Activated gamma-delta T cell (primary cell): Measurements from ENCODE around the gene BCAS2.
"Not testable (repeated sequence)": the region's sequence is repeated elsewhere in the genome, so short reads cannot be mapped to it uniquely, and the experiment has no call there.

ENCODE experiments used
- DNase-seq: peaks from one replicate; lab custom pipeline; 2025; lab: John Stamatoyannopoulos, UW
- total RNA-seq, 2 donors: gene quantifications; one replicate each; lab custom pipeline; 2026; lab: John Stamatoyannopoulos, UW

Gene BCAS2
- total RNA-seq: 43.4 to 52.3 reads per million in 2 donors

- peak; percentile 16 for DNase-seq
Measured at GRCh38 chr1:114581335-114582287, at the start of gene BCAS2. Gene BCAS2 (minus strand): TSS chr1:114581615. CDS start chr1:114581591, 24 bp downstream.

- no peak for DNase-seq
Measured at GRCh38 chr1:114627107-114627506, 45.7 kb upstream of the BCAS2 start.

GRCh38 chr1:114623364-114623763, 41.9 kb upstream of the BCAS2 start:
- no peak for DNase-seq

GRCh38 chr1:114620419-114620818, 39.0 kb upstream of the BCAS2 start:
- no peak for DNase-seq

GRCh38 chr1:114618606-114619005, 37.2 kb upstream of the BCAS2 start:
- DNase-seq: no peak

- DNase-seq: no peak
Measured at GRCh38 chr1:114610546-114611245, 29.3 kb upstream of the BCAS2 start.

- no peak for DNase-seq
Measured at GRCh38 chr1:114609826-114610225, 28.4 kb upstream of the BCAS2 start.

- no peak for DNase-seq
Measured at GRCh38 chr1:114609026-114609425, 27.6 kb upstream of the BCAS2 start.

GRCh38 chr1:114607223-114607622, 25.8 kb upstream of the BCAS2 start:
- DNase-seq: no peak

GRCh38 chr1:114597949-114598348, 16.5 kb upstream of the BCAS2 start:
- DNase-seq: no peak

- DNase-seq: no peak
Measured at GRCh38 chr1:114595602-114596001, 14.2 kb upstream of the BCAS2 start.

GRCh38 chr1:114594046-114594445, 12.6 kb upstream of the BCAS2 start:
- no peak for DNase-seq

GRCh38 chr1:114589122-114589521, 7.7 kb upstream of the BCAS2 start:
- DNase-seq: no peak

- no peak for DNase-seq
Measured at GRCh38 chr1:114588196-114588689, 6.8 kb upstream of the BCAS2 start.

- no peak for DNase-seq
Measured at GRCh38 chr1:114587203-114587991, 6.0 kb upstream of the BCAS2 start.

GRCh38 chr1:114586513-114587047, 5.2 kb upstream of the BCAS2 start:
- no peak for DNase-seq

GRCh38 chr1:114585231-114585630, 3.8 kb upstream of the BCAS2 start:
- no peak for DNase-seq

GRCh38 chr1:114574365-114574764, 7.0 kb downstream of the BCAS2 start:
- no peak for DNase-seq

GRCh38 chr1:114564141-114564540, 17.3 kb downstream of the BCAS2 start:
- DNase-seq: no peak

GRCh38 chr1:114562978-114563510, 18.4 kb downstream of the BCAS2 start:
- not testable (repeated sequence) for DNase-seq

GRCh38 chr1:114561333-114561732, 20.1 kb downstream of the BCAS2 start:
- no peak for DNase-seq
